Activated CD4-positive, alpha-beta T cell treated with anti-CD3 and anti-CD28 coated beads, Interleukin-2, Interleukin-4, amounts not matched to agents 100 ng/mL and 50 ng/mL, durations not matched to agents 16 hours and 8 hours (primary cell): Measurements from ENCODE around the gene TRANK1.

Source experiments
- DNase-seq: peaks from one replicate; pipeline ENCODE4 v3.0.0-alpha.2; 2020; ENCODE audit warnings: low spot score

The TRANK1 gene

GRCh38 chr3:36800533-36801116 lies 144.2 kb downstream of the TRANK1 start:
- no peak for DNase-seq

- no peak for DNase-seq
These were observed 148.0 kb downstream of the TRANK1 start for GRCh38 chr3:36796881-36797280.

- DNase-seq = no peak
These were observed 148.7 kb downstream of the TRANK1 start for GRCh38 chr3:36796161-36796560.

- no peak for DNase-seq
These were observed 149.2 kb downstream of the TRANK1 start for GRCh38 chr3:36795622-36796021.

- DNase-seq = peak; percentile 15
These were observed 152.5 kb downstream of the TRANK1 start for GRCh38 chr3:36792342-36792741.

- DNase-seq = no peak
These were observed 154.1 kb downstream of the TRANK1 start for GRCh38 chr3:36790765-36791164.

GRCh38 chr3:36786921-36787890 lies 157.6 kb downstream of the TRANK1 start:
- no peak for DNase-seq

- no peak for DNase-seq
These were observed 160.7 kb downstream of the TRANK1 start for GRCh38 chr3:36784138-36784635.

- DNase-seq = no peak
These were observed 167.2 kb downstream of the TRANK1 start for GRCh38 chr3:36777424-36778218.
